GM08714 (cell line): ENCODE results near the gene CAMKK2.

Source experiments
- H3K4me3 ChIP-seq: fragments of 200-500 bp; sonication (Bioruptor generic); 2 replicates; pipeline ENCODE4 v1.5.1; 2014; ENCODE audit warnings: mild to moderate bottlenecking, low read length, inconsistent platforms
- ZNF274 ChIP-seq: IDR thresholded peaks from 2 replicates; pipeline ENCODE4 v1.6.1; 2012; ENCODE audit warnings: mild to moderate bottlenecking, low read depth, low read length

Gene CAMKK2

GRCh38 chr12:121296618-121297434 lies at the start of gene CAMKK2:
Gene CAMKK2 (minus strand): TSS chr12:121296709. CDS start chr12:121274526, 22,183 bp downstream.
- peak within 1 kb of the TSS; percentile 88 for H3K4me3 ChIP-seq
- TF ChIP-seq ZNF274, result no peak

- TF ChIP-seq ZNF274, result no peak
- no peak overlapping the region for H3K4me3 ChIP-seq
Measured at GRCh38 chr12:121345151-121345815, 48.8 kb upstream of the CAMKK2 start.

- H3K4me3 ChIP-seq, result no peak overlapping the region
- TF ChIP-seq ZNF274, result no peak
Measured at GRCh38 chr12:121344506-121344905, 48.0 kb upstream of the CAMKK2 start.

GRCh38 chr12:121337416-121337815 lies 40.9 kb upstream of the CAMKK2 start:
- TF ChIP-seq ZNF274, result no peak
- H3K4me3 ChIP-seq, result no peak overlapping the region

- H3K4me3 ChIP-seq, result no peak overlapping the region
- no peak for TF ChIP-seq ZNF274
Measured at GRCh38 chr12:121334513-121335343, 38.2 kb upstream of the CAMKK2 start.

- no peak overlapping the region for H3K4me3 ChIP-seq
- TF ChIP-seq ZNF274, result no peak
Measured at GRCh38 chr12:121333747-121334146, 37.2 kb upstream of the CAMKK2 start.

GRCh38 chr12:121331248-121331647 lies 34.7 kb upstream of the CAMKK2 start:
- no peak overlapping the region for H3K4me3 ChIP-seq
- no peak for TF ChIP-seq ZNF274

- H3K4me3 ChIP-seq, result no peak overlapping the region
- no peak for TF ChIP-seq ZNF274
Measured at GRCh38 chr12:121330692-121331091, 34.2 kb upstream of the CAMKK2 start.

- no peak overlapping the region for H3K4me3 ChIP-seq
- no peak for TF ChIP-seq ZNF274
Measured at GRCh38 chr12:121330195-121330594, 33.7 kb upstream of the CAMKK2 start.

- TF ChIP-seq ZNF274, result no peak
- no peak overlapping the region for H3K4me3 ChIP-seq
Measured at GRCh38 chr12:121328620-121329019, 32.1 kb upstream of the CAMKK2 start.

GRCh38 chr12:121326996-121327674 lies 30.6 kb upstream of the CAMKK2 start:
- no peak for TF ChIP-seq ZNF274
- H3K4me3 ChIP-seq, result no peak overlapping the region

- no peak for TF ChIP-seq ZNF274
- no peak overlapping the region for H3K4me3 ChIP-seq
Measured at GRCh38 chr12:121325922-121326396, 29.4 kb upstream of the CAMKK2 start.

GRCh38 chr12:121323908-121324307 lies 27.4 kb upstream of the CAMKK2 start:
- no peak overlapping the region for H3K4me3 ChIP-seq
- TF ChIP-seq ZNF274, result no peak

GRCh38 chr12:121318121-121318520 lies 21.6 kb upstream of the CAMKK2 start:
- TF ChIP-seq ZNF274, result no peak
- H3K4me3 ChIP-seq, result no peak overlapping the region
